HuH-7 (cell line): ENCODE measurements around the gene TLCD3B.

Source experiments
- DNase-seq: peaks from one replicate; pipeline ENCODE4 v3.0.0; 2011; ENCODE audit warnings: low spot score

Gene TLCD3B

DNA sequence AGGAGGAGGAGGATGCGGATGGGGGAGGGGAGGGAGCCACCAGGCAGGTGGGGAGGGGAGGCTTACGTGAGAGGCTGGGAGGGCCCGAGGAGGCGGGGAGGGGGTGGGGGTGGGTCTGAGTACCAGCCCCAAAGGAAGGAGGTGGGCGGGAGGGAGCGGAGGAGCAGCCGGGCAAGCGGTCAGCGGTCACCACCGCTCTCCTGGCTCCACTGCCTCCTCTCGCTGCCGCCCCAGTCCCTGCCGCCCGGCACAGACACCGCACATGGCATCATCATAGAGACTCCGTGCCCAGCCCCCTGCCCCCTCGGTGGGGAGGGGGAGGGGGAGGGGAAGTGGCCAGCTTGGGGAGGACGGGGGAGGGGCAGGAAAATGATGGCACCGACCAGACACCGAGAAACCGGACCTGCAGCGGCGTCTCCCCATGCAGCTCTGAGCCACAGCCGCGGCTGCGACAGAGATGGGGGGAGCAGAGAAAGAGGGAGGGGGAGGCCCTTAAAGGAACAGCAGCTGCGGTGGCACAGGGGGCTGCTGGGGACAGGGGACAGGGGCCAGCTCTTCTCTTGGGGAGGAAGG, at the start of gene TLCD3B:
TLCD3B (minus strand) TSS at position 431 of the 573 bp plus-strand sequence. CDS start 744 bp downstream, outside the sequence.
- no peak for DNase-seq

DNA sequence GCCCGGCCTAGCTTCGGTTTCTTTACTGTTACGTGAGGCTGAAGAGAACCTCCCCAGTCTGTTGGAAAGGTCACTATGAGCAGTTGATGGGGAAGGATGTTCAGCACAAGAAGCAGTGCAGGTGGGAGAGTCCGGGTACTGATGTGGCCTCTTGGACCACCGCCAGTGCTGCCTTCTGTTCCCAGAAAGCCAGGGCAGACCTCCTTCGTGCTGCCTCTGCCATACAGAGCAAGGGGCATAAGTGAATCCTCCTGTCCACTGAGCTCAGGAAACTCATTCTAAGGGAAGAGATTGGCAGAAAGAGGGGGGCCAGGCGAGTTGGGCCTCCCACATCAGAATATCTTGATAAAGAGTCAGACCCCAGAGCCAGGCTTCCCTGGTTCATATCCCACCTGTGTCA, 48.4 kb upstream of the TLCD3B start:
- no peak for DNase-seq

GRCh38 chr16:30078744-30079143, 47.7 kb upstream of the TLCD3B start:
- no peak for DNase-seq

DNA sequence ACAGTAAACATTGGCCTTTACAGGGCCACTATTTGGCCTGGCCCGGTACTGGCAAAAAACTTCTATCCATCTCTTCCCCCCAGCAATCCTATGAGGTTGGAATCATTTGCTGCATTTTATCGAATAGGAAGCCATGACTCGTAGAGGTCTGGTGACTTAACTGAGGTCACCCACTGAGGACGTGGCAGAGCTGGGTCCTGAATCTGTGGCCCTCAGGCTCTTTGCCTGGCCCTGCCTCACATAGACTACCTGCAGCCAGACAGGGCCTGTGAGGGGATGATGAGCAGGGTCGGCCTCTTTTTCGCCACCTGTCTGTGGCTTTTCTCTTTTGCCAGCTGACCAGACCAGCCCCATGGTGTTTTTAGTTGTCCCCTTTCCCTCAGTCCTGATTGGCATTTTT, 46.6 kb upstream of the TLCD3B start:
- DNase-seq = no peak

- no peak for DNase-seq
Measured at GRCh38 chr16:30076276-30076791, 45.3 kb upstream of the TLCD3B start.

- DNase-seq = peak; percentile 98
Measured at GRCh38 chr16:30075503-30076275, 44.6 kb upstream of the TLCD3B start, which contains the start of gene PPP4C. TSS of gene PPP4C (plus strand) at chr16:30075994. CDS start at chr16:30076378, 384 bp downstream.

GRCh38 chr16:30070490-30070889, 39.4 kb upstream of the TLCD3B start:
- no peak for DNase-seq

- no peak for DNase-seq
Measured at GRCh38 chr16:30069611-30070462, 38.8 kb upstream of the TLCD3B start.

DNA sequence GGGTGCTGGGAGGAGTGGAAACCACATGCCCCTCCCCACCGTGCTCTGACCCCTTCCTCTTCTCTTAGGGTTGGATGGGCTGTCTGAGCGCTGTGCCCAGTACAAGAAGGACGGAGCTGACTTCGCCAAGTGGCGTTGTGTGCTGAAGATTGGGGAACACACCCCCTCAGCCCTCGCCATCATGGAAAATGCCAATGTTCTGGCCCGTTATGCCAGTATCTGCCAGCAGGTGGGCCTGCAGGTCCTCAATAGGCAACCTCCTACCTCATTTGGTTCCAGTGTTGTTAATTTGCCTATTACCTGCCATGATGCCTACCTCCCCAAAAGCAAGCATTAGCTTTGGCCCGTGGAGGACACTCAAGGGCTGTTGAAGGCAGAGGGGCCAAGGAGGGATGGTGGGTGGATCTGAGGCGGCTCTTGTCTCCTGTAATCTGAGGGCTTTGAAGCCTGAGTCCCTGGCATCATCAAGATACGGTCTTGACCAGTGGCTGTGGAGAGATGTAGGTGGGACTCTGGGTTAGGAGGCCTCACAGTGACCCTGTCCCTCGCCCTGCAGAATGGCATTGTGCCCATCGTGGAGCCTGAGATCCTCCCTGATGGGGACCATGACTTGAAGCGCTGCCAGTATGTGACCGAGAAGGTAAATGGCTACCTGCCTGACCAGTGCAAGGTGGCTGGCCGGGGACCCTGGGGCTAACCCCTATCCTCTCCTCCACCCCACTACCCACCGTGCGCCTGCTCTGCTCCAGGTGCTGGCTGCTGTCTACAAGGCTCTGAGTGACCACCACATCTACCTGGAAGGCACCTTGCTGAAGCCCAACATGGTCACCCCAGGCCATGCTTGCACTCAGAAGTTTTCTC, 37.9 kb upstream of the TLCD3B start:
- no peak for DNase-seq

DNA sequence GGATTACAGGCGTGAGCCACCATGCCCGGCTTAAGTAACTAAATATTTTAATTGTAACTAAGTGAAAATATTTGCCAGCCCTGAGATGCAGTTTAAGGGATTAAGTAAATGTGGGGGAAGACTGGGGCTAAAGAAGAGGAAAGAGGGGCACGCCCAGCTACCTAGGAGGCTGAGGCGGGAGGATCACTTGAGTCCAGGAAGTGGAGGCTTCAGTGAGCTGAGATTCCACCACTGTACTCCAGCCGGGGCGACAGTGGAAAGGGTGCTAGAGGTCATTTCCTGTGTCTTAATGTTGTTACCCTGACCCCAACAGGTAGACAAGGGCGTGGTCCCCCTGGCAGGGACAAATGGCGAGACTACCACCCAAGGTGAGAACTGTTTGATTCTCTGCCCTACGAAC, 37.3 kb upstream of the TLCD3B start:
- no peak for DNase-seq

DNA sequence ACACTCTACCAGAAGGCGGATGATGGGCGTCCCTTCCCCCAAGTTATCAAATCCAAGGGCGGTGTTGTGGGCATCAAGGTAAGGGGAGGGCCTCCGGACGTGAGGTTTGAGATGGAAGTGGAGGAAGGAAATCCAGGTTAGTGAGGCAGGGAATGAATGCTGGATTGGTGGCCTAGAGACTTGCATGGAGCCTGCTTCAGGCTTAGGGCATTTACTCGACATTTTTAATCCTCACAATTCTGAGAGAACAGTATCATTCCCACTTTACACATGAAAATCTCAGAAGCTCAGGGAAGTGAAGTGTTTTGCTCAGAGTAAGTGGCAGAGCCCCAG, 36.5 kb upstream of the TLCD3B start:
- no peak for DNase-seq

DNA sequence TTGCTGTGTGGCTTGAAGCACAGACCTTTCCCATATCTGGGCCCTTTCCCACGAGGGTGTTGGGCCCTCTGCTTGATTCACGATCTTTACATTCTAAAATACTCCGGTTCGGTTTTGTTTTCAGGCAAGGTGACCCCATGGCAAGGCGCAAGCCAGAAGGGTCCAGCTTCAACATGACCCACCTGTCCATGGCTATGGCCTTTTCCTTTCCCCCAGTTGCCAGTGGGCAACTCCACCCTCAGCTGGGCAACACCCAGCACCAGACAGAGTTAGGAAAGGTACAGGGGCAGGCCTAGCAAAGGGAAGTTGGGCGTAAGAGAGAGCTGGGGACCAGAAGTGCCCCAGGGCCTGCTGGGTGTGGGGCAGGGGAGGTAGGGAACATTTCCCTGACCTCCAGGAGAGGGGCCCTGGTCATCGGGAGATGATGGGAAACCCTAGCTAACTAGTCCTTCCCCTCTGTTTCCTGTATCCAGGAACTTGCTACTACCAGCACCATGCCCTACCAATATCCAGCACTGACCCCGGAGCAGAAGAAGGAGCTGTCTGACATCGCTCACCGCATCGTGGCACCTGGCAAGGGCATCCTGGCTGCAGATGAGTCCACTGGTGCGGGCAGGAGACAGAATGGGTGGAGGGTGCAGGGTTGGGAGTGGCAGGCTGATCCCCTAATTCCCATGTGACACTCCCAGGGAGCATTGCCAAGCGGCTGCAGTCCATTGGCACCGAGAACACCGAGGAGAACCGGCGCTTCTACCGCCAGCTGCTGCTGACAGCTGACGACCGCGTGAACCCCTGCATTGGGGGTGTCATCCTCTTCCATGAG, 35.9 kb upstream of the TLCD3B start:
- no peak for DNase-seq

DNA sequence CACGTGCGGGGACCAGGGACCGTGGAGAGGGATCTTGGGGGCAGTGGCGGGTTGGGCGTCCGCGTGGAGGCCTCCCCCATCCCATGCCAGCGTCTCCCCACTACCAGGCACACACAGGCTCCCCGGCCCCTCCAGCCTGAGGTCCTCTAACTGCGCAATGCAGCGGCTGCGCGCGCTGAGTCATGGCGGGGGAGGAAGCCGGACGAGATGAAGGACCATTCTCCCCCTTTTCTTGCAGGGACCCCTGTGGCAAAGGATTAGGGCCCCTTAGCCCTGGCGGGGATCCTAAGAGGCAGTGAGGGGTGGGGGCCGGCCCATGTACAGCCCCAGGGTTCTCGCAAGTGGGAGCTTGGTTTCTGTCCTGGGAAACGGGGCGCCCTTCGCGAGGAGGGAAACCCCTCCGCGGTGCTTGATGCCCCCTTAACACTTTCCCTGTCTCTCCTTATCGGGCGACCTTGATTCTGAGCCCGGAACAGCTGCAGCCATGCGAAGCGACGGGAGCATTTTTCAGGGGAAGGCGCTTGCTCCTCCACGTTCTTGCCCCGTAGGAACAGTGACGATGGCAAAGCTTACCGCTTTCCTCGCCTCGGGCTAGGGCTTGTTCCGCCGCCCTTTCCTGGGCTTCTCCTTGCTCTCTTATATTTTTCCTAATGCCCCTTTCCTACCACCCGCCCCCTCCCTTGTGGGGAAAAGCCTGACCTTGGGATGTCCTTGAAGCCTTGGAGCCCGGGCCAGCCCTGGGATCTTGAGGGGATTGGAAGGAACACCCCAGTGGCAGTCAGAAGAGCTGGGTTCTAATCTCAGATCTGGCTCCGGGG, 35.1 kb upstream of the TLCD3B start:
- no peak for DNase-seq

DNA sequence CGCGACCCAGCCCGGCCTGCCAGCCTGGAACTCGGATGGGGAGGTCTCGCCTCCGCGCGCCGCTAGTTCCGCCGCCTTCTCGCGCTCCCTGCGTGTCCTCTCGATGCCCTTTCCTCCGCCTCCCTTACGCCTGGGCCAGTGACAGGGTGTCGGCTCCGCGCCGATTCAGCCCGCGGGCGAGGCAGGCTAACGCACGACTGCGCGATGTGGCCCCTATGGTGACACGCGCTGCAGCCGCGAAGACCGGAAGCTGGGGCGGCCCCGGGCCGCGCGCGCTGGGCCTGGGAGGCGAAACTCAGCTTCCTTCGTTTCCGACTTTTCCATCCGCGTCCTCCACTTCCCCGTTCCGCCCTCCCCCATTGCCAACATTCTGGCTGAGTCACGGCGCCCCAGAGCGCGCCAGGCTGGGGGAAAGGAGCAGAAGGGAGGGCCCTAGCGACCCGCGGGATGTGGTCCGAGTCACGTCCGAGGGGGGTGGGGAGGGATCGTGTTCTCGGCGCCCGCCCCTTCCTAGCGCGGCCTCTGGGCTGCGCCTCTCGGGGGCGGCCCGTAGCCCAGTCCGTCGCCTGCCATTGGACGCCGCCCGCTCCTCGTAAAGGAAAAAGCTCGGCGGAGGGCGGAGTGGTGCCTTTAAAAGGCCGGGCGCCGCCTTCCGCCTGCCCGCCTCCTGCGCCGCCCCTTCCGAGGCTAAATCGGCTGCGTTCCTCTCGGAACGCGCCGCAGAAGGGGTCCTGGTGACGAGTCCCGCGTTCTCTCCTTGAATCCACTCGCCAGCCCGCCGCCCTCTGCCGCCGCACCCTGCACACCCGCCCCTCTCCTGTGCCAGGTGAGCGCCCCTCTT, 34.3 kb upstream of the TLCD3B start, which contains the start of gene ALDOA:
ALDOA (plus strand) TSS at position 659 of the 841 bp plus-strand sequence. CDS start 1,138 bp downstream, outside the sequence.
- peak; percentile 93 for DNase-seq

- no peak for DNase-seq
Measured at GRCh38 chr16:30064729-30065101, 33.6 kb upstream of the TLCD3B start.

DNA sequence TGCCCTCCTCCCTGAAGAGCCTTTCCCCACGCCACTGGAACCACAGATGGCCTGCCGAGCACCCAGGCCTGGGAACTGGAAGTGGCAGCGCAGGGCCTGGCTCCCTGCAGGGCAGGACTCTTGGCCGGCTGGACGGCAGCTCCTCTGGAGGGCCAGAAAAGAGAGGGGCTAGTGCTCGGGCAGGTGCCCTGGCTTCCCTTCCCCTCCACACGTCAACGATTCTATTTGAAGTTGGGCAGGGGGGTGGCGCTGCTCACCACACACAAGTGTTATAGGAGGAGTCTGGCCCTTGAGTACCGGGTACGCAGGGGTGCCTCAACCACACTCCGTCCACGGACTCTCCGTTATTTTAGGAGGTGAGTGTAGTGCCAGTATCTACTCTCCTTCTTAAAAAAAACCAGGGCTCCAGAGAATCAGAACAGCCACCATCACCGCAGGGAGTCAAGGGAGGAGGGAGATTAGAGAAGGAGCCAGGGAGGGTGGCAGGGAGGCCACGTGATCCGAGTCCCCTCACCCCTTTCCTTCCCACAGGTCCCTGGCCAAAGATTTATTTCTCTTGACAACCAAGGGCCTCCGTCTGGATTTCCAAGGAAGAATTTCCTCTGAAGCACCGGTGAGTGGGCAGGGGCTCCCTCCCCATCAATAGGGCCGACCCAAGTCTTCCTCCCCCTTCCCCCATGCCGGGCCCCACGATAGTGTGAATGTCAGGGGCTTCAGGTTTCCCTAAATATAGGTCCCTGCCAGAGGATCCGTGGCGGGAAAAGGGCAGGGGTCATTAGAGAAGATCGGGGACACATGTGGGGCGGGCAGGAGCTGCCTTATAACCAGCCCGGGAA, 33.0 kb upstream of the TLCD3B start:
- peak; percentile 74 for DNase-seq

- no peak for DNase-seq
Measured at GRCh38 chr16:30063278-30063892, 32.3 kb upstream of the TLCD3B start.
